Glomerular visceral epithelial cell (primary cell): ENCODE measurements around the gene BRMS1L.
A peak's percentile ranks its signal among the peaks of the same experiment; 100 is the strongest.

Source experiments
- DNase-seq: peaks from one replicate; pipeline ENCODE4 v3.0.0-alpha.2; 2016; ENCODE audit errors: extremely low spot score

The BRMS1L gene

GRCh38 chr14:35865611-35866324, 39.6 kb downstream of the BRMS1L start:
- no peak for DNase-seq

GRCh38 chr14:35866595-35867279, 40.6 kb downstream of the BRMS1L start:
- no peak for DNase-seq

DNA sequence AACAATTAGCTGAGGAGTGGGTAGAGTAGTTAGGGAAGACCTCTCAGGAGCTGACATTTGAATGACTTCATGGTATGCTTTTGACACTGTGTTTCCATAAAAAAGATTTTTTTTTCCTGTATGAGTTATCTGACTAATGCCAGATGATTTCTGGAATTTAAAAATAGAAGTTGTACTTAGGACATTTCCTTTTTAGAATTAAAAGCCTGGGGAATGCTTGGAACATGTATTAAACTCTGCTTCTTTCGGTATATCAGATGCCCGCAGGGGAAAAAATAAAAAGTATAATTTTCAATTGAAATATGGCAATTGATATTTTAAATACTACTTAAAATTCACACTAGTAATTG, 41.1 kb downstream of the BRMS1L start:
- no peak for DNase-seq

GRCh38 chr14:35875296-35875695, 49.2 kb downstream of the BRMS1L start:
- no peak for DNase-seq

- DNase-seq = no peak
Measured at GRCh38 chr14:35877276-35877675, 51.1 kb downstream of the BRMS1L start.

GRCh38 chr14:35878272-35879150, 52.4 kb downstream of the BRMS1L start:
- peak; percentile 69 for DNase-seq

GRCh38 chr14:35879151-35879648, 53.1 kb downstream of the BRMS1L start:
- no peak for DNase-seq

DNA sequence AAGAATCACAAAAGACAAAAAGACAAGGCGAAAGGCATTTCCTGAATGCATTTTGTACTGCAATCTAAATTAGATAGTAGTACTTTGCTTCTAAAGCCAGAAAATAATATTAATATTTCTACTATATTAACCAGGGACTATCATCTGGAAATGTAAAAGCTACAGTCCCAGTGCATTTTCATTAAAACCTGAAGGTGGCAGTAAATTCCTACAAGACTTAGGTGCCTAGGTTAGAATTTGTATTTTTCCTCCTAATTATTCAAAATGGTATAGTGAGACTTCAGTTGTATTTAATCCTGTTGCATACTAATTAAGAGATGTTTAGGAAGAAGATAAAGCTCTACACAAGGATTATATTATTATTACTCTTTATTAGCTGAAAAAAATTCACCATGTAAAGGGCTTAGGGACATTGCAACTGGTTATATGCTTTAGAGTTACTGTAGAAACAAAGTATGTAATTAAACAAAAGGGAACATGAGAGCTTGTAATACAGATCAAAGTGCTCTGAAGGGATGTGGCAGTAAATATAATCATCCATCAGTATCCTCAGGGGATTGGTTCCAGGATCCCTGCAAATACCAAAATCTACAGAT, 53.6 kb downstream of the BRMS1L start:
- no peak for DNase-seq

- no peak for DNase-seq
Measured at GRCh38 chr14:35881280-35881679, 55.1 kb downstream of the BRMS1L start.

- DNase-seq = peak; percentile 16
Measured at GRCh38 chr14:35883677-35884293, 57.6 kb downstream of the BRMS1L start.

DNA sequence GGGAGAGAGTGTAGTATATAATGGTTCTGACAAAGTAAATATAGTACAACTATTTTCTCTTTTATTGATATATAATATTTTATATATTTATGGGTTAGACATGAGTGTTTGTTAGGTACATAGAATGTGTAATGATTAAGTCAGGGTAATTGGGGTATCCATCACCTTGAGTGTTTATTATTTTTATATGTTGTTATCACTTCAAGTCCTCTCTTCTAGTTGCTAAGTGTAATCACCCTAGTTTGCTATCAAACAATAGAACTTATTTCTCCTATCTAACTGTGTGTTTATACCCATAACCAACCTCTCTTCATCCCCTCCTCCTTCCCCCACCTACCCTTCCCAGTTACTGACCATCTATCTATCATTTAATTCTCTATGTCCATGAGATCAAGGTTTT, 64.2 kb downstream of the BRMS1L start:
- DNase-seq = no peak

DNA sequence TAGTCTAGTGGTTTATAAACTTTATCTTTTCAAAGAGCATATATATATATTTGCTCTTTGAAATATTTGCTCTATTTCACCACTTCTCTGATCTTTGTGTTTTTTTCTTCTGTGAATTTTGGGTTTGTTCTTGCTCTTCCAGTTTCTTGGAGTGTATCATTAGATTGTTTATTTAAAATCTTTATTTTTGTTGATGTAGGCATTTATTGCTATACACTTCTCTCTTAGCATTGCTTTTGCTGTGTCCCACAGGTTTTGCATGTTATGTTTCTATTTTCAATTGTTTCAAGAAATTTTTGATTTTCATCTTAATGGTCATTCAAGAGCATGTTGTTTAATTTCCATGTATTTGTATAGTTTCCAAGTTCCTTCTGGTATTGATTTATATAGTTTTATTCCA, 69.1 kb downstream of the BRMS1L start:
- no peak for DNase-seq

- DNase-seq = no peak
Measured at GRCh38 chr14:35897616-35898111, 71.5 kb downstream of the BRMS1L start.

DNA sequence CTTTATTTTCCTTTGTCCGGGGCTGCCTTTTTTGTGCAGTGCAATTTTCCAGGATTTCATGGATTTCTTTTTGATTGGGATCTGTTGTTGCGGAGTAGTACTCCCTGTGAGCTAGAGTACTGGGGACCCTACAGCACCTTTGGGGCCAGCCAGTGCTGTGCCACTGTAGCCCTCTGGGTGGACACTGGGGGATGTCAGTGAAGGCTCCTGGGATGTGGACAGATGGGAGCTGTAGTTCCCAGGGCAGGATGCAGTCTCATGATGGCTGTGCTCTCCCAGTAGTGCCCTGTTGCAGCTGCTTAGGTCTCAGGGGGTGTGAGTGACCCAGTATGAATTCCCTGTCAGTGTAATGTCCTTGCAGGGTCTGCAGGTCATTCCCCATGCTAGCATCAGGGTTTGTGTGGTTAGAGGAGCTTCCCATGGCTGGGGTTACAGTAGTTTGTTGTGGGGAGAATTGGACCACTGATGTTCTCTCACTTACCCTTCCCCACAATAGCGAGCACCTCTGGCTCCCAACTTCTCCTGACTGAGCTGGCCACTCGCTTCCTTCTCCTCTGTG, 72.2 kb downstream of the BRMS1L start:
- DNase-seq = no peak

GRCh38 chr14:35900741-35901140, 74.6 kb downstream of the BRMS1L start:
- no peak for DNase-seq

- DNase-seq = no peak
Measured at GRCh38 chr14:35909665-35910064, 83.5 kb downstream of the BRMS1L start.

DNA sequence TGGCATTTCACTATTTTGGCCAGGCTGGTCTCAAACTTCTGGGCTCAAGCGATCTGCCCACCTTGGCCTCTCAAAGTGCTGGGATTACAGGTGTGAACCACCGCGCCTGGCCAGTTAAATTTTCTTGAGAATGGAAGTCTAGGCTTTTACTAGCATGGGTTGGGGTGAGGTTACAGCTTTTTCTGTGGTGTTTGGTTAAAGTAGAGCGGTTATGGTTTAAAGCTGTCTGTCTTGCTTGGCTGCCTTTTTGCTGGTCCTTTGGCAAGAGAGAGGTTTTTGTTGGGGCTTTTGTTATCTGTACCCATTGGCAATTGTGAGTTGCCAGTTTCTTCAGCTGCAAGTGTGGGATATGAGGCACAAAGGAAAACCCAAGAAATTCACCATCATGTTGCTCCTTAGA, 84.1 kb downstream of the BRMS1L start:
- DNase-seq = no peak

DNA sequence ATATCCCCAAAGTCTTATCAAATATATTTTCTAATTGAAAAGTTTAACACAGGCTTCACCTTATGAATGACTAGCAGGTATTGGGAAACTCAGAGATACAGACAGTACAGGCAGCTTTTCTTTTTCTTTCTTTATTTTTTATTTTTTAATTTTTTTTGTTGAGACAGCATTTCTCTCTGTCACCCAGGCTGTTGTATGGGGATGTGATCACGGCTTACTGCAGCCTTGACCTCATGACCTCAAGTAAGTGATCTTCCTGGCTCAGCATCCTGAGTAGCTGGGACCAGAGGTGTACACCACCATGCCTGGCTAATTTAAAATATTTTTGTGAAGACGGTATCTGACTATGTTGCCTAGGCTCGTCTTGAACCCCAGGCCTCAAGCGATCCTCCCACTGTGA, 85.0 kb downstream of the BRMS1L start:
- DNase-seq = no peak

GRCh38 chr14:35915185-35915584, 89.0 kb downstream of the BRMS1L start:
- no peak for DNase-seq

DNA sequence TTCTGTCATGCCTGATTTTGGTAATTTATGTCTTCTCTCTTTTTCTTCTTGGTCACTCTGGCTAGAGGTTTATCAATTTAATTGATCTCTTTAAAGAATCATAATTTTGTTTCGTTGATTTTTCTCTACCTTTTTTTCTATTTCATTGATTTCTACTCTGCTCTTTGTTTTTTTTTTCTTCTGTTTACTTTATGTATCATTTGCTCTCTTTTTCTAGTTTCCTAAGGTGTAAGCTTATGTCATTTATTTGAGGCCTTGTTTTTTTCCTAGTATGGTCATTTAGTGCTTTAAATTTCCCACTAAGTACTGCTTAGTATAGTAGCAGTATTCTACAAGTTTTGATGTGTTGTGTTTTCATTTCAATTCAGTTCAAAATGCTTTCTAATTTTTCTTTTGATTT, 89.6 kb downstream of the BRMS1L start:
- DNase-seq = no peak
